Transverse colon (tissue), 4 donors: ENCODE results near the gene RCAN1.

Experiments used
- CTCF ChIP-seq, 5 experiments: fragments of 200-600 bp in 3 of 5; fragments of 450-650 bp in 2 of 5; sonication (generic) in 3 of 5; IDR thresholded peaks; 1 replicate in 2 of 5; 2 replicates in 3 of 5; pipeline ENCODE4 v1.5.1; 2016 to 2017; ENCODE audit warnings: antibody characterized with exemption in 5 of 5, inconsistent platforms in 3 of 5, mild to moderate bottlenecking in 2 of 5, moderate library complexity in 1 of 5
- POLR2A ChIP-seq: fragments of 450-650 bp; IDR thresholded peaks from one replicate; pipeline ENCODE4 v1.6.1; 2016; ENCODE audit warnings: antibody characterized with exemption, mild to moderate bottlenecking, moderate library complexity
- POLR2AphosphoS5 ChIP-seq, 3 donors: sonication (generic); formaldehyde crosslinking; IDR thresholded peaks; one replicate each; pipeline ENCODE4 v1.6.1; 2016; ENCODE audit warnings: antibody characterized with exemption in 3 of 3

DNA sequence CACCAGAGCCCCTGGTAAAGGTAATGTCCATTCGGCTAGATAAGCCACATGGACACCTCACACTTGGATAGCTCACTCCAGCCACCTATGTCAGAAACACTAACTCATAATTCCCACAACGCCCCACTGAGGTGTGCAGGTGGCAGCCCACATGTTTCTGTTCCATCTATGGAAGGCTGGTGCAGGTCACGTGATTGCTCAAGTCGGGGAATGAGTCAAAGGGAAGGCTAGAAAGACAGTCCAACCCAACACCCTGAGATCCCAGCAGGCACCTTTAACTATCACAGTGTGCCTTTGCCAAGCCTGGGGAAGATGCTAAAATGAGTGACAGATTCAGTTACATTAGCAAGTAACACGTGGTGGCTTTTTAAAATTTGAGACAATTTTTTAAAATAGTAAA, 57.7 kb downstream of the RCAN1 start:
- TF ChIP-seq POLR2A = no peak
- TF ChIP-seq CTCF (IDR thresholded peaks at IDR 0.05) = no peak
- TF ChIP-seq POLR2AphosphoS5 (IDR thresholded peaks at IDR 0.05) = no peak
